ENCODE results near the gene ATP5PO.

- TF ChIP-seq, protein P1, sequence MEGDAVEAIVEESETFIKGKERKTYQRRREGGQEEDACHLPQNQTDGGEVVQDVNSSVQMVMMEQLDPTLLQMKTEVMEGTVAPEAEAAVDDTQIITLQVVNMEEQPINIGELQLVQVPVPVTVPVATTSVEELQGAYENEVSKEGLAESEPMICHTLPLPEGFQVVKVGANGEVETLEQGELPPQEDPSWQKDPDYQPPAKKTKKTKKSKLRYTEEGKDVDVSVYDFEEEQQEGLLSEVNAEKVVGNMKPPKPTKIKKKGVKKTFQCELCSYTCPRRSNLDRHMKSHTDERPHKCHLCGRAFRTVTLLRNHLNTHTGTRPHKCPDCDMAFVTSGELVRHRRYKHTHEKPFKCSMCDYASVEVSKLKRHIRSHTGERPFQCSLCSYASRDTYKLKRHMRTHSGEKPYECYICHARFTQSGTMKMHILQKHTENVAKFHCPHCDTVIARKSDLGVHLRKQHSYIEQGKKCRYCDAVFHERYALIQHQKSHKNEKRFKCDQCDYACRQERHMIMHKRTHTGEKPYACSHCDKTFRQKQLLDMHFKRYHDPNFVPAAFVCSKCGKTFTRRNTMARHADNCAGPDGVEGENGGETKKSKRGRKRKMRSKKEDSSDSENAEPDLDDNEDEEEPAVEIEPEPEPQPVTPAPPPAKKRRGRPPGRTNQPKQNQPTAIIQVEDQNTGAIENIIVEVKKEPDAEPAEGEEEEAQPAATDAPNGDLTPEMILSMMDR (conservative IDR thresholded peaks at IDR 0.05; ENCODE audit: low read length), result no peak
- no peak for TF ChIP-seq EZH2phosphoT487 (IDR thresholded peaks at IDR 0.05; ENCODE audit: borderline replicate concordance, low read depth, low read length)
Measured at GRCh38 chr21:33883118-33883517, 32.5 kb downstream of the ATP5PO start.

Measured in OCI-LY7 (cell line).